ENCODE measurements around the gene ALG6.

Gene ALG6

DNA sequence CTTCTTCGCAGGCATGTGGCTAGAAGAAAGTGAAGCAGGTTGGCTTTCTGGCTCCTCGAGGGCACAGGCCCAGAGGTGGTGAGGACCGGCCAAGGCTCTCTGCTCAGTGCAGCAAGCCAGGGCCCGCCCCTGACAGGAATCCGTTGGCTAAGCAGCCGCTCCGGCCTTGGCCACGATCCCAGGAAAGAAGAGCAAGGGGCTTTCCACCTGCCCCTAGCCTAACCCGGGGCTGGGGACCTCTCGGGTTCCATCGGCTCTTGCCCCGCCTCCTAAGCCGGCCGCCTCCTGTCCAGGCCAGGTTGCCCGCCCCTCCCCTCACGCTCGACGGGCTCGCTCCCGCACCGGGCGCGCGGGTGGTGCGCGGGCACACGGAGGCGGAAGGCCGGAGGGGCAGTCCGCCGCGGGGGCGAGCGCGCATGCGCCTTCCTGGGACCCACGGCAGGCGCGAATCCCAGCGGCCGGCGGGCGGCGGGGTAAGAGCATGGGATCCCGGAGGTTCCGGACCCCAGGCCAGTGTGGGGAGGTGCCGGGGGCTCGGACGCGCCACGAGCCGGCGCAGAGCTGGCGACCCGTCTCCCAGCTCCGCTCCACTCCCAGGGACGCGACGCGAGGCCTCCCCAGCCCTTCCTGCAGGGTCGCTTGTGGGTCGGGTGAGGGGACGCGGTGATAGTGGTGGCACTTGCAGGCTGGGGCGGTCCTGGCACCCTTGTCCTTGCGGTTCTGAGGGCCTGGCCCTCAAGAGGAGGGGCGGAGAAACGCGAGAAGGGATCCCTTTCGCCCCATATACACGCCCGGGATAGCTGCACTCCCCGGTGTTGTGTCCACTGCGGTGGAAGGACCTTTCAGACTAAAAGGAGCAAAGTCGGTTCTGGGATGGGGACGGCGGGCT lies at the start of gene ALG6:
TSS of gene ALG6 (plus strand) at position 413 of the 889 bp plus-strand sequence. CDS start 3,351 bp downstream, outside the sequence.
- DNase-seq (ENCODE audit: low read depth in 2 of 2), result peak; percentile 82 to 85

DNA sequence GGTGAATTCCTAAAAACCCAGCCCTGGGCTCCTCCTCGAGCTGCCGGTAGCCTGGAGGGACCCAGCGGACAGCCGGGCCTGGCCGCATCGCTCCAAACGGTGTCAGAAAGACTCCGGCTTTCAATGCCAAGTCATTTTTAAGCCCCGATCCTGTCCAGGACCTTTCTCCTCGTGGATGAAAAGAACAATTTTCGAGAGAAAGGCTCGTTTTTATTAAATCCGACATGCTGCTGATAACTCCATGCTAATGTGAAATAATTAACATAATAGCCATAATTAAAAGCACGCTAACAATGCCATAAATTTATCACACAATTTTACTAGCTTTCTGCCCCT lies 49.6 kb upstream of the ALG6 start:
- DNase-seq (ENCODE audit: low read depth in 2 of 2), result no peak

DNA sequence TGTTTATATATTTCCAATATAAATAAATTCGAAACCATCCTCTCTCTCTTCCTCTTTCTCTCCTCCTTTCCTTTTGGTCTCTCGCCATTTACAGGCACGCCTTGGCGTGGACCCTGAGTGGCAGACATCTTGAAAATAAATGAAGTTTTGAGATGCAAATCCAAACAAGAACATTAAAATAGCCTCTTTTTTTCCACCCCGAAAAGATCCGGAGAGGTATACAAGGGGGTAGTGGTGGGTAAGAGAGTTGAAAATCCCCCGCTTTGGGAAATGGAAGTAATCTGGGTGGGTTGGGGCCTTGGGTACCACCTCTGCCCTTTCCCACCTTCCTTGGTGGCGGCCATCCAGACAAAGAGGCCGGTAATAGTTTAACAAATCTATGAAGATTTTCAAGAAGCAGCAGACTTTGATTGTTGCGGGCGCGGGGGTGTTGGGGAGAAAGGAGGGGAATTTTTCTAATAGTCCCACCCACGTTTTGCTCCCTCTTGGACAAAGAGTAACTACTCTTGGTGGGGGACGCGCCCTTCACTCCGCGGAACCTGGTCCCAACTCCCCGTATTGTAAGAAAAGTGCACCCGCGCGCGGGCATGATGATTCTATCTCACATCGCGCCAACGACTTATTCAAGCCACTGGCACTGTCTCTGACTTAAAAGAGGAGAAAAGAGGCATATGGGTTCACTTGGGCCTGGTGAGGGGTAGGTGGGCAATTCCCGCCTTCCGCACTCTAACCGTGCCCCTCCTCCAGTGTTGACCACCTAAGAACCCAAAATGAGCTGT lies 49.0 kb upstream of the ALG6 start:
- no peak for DNase-seq (ENCODE audit: low read depth in 2 of 2)

DNA sequence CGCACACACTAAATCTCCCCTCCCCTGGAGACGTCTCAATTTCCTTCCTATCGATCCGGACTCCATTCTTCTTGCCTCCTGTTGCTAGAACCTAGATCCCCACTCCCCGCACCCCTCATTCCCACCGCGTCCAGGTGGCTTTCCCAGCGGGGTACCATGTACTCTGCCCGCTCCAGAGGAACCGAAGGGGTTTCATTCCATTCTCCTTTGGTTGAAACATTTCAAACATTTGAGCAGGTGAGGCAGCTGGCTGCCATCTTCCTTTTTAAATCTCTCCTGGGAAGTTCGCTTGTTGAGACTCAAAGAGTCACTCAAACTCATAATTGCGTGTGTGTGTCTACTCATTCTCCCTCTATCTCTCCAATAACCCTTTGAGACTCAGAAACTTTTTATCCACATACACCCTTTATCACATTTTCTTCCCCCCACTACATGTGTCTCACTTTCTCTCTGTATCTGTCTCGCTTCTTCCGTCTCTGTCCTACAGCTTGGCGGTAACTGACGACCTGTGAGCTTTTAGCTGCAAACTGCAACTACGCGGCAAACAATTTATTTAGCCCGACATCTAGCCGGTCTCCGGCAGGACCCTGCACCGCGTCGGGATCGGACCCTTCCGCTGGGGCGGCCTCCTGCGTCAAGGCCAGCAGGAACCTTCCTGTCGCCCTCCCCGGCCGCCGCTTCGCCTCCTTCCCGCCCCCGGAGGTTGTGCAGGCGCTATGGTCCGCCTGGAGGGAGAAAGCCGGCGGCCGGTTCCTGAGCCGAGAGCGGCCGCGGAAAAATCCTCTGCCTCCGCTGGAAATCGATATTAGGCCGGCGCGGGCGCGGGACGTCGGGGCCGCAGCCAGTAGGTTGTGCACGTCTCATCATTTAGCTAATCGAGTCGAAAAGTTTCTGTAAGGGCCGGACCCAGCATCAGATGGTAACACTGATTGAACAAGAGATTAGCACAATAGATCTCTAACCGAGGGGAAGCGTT lies 48.1 kb upstream of the ALG6 start:
- no peak for DNase-seq (ENCODE audit: low read depth in 2 of 2)

DNA sequence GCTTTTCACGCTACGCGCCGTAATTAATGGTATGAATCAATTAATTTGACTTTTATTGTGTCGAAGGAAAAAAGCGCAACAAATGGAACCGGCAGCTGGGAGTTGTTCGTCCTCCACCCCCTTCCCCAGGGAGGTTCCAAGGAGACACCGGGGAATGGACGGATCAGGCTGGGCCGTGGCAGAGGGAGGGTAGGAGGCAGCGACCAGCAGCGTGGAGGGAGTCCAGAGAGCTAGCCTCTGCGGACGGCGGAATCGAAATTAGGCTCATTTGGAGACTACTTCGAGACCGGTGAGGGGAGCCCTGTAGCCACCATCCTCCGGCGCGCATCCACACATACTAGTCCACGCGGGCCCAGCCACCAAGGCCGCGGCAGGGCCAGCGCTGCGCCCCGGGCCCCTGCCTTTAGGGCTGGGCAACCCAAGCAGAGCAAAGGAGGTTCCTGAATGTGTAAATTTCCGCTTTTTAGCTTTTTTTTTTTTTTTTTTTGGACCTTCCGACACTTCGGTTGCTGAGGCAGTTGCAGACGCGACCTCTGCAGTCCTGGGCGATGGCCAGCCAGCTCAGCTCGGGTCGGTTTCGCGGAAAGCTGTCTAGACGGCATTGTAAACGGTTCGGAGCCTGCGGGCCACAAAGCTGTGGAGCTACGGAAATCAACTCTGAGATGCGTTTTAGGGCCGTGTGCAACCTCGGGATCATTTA lies 47.3 kb upstream of the ALG6 start:
- no peak for DNase-seq (ENCODE audit: low read depth in 2 of 2)

DNA sequence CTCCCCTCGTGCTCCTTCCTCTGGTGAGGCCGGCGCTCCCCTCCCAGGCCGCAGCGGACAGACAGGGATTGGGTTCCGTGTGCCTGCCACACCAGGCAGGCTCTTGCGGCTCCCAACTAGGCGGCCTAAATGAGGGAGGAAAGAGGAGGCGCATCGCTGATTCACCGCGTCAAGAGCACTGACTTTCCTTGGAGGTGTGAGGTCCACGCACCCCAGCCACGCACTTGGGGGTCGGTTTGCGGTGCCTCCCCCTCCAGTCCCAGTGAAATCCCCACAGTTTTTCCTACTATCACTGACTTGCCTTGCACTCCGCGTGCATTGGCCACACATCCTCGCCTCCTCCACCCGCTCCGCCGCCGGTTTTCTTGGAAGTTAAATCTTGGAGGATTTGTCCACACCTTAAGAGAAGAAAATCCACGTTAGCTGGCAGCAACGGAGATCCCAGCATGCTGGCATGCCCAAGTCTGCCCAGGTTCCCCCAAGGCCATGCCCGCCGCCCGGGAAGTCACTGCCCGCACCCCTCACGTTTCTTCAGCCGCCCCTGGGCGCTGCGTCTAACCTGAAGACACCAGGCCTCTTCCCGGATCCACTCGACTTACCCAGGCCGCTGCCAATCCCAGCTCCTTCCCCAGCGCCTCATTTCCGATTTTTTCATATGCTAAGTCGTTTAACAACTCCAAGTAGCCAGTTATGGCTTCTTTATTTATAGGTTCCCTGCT lies 46.2 kb upstream of the ALG6 start:
- DNase-seq (ENCODE audit: low read depth in 2 of 2), result no peak

DNA sequence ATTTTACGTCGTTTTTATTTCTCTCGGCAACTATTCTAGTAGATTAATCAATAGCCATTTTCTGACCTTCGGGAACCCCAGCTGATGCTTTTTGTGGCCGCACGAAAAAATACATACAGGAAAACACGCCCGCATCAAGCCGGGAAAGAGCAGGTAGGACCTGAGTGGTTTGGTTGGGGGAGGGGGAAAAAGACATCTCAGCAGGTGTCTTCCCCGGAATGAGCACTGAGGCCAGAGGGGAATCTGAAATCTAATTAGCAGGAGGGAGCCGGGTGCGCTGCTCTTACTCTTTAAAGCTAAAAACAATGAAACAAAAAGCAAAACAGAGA lies 45.7 kb upstream of the ALG6 start:
- no peak for DNase-seq (ENCODE audit: low read depth in 2 of 2)

DNA sequence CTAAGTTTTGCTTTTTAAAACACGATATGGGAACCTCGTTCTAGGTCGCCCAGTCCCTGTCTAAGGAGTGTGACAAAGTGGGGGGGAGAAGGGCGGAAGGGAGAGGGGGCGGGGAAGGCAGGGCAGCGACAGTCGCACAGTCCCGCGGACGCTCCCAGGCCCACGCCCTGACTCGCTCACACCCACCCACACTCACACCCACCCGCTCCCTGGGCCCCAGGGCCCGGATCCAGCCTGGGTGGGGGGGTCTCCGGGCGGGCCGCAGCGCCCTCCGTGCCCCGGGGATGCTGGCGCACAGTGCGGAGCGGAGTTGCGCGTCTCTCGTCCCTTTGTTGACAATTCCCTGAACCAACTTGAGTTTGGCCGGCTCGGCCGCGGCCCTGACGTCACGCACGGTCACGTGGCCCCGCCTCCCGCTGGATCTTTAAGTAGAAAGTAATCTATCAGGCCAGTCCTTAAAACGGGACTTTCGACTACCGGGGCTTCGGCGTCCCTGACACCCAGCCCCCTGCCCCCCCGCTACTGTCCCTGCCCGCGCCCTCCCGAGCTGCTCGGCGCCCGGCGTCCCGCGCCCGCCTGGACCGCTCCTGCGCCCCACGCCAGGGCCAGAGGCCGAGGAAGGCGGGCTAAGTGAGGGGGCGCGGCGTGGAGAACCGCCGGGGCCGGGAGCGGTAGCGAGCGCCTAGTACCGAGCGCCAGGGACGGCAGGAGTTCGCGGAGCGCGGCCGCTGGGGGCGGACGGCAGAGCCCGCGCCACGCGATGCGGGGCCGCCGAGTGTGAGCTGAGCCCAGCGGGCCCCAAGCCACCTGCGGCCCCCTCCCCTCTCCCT lies 45.1 kb upstream of the ALG6 start, which contains the start of gene FOXD3:
TSS of gene FOXD3 (plus strand) at position 454 of the 830 bp plus-strand sequence. CDS start 492 bp downstream, outside the sequence.
- DNase-seq (ENCODE audit: low read depth in 2 of 2), result no peak

DNA sequence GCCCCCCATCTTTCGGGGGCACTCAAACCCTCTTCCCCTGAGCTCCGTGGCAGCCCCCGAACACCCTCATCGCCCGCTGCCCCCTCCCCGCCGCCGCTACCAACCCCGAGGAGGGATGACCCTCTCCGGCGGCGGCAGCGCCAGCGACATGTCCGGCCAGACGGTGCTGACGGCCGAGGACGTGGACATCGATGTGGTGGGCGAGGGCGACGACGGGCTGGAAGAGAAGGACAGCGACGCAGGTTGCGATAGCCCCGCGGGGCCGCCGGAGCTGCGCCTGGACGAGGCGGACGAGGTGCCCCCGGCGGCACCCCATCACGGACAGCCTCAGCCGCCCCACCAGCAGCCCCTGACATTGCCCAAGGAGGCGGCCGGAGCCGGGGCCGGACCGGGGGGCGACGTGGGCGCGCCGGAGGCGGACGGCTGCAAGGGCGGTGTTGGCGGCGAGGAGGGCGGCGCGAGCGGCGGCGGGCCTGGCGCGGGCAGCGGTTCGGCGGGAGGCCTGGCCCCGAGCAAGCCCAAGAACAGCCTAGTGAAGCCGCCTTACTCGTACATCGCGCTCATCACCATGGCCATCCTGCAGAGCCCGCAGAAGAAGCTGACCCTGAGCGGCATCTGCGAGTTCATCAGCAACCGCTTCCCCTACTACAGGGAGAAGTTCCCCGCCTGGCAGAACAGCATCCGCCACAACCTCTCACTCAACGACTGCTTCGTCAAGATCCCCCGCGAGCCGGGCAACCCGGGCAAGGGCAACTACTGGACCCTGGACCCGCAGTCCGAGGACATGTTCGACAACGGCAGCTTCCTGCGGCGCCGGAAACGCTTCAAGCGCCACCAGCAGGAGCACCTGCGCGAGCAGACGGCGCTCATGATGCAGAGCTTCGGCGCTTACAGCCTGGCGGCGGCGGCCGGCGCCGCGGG lies 44.2 kb upstream of the ALG6 start:
- DNase-seq (ENCODE audit: low read depth in 2 of 2), result no peak

DNA sequence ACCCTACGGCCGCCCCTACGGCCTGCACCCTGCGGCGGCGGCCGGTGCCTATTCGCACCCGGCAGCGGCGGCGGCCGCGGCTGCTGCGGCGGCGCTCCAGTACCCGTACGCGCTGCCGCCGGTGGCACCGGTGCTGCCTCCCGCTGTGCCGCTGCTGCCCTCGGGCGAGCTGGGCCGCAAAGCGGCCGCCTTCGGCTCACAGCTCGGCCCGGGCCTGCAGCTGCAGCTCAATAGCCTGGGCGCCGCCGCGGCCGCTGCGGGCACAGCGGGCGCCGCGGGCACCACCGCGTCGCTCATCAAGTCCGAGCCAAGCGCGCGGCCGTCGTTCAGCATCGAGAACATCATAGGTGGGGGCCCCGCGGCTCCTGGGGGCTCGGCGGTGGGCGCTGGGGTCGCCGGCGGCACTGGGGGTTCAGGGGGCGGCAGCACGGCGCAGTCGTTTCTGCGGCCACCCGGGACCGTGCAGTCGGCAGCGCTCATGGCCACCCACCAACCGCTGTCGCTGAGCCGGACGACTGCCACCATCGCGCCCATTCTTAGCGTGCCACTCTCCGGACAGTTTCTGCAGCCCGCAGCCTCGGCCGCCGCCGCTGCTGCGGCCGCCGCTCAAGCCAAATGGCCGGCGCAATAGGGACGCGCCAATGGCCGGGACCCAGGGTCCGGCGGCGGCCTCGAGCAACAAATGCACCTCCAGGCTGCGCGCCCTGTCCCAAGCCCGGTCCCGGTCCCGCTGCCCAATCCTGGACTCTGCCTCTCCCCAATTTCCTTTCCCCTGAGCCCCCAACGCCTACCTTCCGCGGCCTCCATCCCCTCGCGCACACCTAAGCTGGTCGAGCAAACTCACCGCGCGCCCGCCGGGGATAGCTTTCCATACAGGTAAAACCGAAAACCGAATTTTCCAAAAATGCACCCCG lies 43.3 kb upstream of the ALG6 start:
- DNase-seq (ENCODE audit: low read depth in 2 of 2), result no peak

DNA sequence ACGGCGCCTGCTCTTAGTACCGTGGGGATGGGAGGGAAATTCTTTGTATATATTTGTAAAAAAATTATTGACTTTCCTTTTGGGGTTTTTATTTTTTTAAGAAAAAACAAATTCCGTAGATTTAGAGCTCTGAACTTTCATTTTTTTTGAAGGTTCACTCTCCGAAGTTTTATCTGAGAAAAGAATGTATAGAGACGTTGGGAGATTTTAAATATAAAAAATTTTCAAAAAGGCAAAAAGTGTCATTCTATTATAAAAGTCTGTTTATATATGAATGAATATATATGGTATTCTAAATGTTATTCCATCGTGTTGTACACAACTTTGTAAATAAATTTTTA lies 42.7 kb upstream of the ALG6 start:
- DNase-seq (ENCODE audit: low read depth in 2 of 2), result no peak

DNA sequence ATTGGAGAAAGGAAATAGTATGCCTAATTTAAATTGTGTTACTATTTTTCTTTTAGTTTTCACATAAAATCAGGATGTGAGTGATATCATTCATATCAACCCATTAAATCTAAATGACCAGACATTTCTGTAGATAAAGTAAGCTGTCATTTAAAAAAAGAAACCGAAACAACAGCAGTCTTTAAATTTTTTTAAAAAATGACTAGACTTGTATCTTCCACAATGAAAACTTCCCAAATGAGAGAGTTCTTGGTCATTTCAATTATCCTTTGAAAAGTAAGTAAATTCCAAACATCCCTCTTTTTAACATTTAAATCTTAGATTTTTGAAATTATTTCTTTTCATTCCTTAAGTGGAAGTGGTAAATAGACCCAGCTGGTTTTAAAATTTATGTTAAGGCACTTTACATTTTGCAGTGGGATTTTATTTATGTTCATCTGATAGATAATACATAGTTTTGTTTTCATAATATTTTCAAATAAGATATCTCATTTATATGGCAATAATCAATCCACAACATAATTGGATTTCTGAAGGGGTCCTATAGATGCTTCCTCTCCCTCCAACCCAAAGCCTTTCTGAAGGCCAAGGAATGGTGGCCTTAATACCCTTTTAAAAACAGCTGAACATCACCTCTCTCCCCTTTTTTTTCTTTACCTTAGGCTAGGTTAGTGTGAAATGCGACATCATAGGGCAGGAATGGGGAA lies 42.0 kb upstream of the ALG6 start:
- DNase-seq (ENCODE audit: low read depth in 2 of 2), result no peak

DNA sequence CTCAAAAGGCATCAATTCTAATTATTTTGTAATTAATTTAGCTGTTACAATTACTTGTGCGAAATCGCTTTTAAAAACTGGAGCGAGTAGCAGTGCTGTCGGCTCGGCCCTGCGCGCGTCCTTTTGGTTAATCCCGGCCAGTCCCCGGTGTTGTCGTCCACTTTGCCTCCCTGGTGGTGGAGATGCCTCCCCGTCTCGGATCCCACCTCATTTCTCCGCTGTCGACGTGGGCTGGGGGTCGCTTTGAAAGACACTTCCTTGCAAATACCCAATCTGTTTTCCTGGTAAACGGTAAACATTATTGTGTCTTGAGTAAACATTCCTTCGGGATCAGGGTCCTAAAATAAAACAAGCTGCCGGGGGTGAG lies 41.3 kb upstream of the ALG6 start:
- no peak for DNase-seq (ENCODE audit: low read depth in 2 of 2)

DNA sequence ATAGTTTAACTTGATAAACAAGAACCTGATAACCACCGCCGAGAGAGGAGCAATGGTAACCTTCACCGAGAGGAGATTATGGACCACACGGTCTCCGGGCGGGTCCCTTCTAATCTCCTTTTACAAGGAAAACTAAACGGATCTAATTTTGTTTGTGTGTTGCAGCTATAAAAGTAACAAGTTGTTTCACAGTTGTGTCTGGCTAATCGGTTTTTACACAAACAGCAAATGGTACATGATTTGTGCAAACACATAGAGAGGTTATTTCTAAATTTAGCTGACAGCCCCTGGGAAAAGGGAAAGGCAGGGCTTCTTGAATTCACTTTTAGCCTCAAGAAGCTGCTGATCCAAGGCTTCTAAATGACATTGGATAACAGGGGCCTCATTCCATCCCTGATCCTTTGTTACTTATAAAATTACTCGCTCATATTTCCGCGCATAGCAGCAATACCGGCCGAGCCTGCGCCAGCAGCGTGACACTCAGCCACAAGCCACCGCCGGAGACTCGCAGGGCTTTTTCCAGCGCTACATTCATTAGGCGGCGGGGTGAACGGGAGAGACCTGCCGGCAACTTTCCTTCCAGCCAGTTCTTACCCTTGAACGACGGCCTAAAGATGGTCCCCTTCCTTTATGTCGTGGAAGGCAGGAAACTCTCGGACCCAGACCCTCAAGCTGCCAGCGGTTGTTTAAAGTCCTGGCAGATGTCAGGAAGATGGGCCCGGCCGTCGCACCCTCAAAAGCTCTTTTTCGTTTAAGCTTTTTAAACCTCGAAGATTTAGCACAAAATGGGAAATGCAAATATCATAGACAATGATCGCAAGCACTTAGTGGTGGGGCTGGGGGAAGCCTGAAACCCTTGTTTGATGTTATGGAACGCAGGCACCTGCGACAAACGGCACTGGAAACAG lies 40.7 kb upstream of the ALG6 start:
- no peak for DNase-seq (ENCODE audit: low read depth in 2 of 2)

DNA sequence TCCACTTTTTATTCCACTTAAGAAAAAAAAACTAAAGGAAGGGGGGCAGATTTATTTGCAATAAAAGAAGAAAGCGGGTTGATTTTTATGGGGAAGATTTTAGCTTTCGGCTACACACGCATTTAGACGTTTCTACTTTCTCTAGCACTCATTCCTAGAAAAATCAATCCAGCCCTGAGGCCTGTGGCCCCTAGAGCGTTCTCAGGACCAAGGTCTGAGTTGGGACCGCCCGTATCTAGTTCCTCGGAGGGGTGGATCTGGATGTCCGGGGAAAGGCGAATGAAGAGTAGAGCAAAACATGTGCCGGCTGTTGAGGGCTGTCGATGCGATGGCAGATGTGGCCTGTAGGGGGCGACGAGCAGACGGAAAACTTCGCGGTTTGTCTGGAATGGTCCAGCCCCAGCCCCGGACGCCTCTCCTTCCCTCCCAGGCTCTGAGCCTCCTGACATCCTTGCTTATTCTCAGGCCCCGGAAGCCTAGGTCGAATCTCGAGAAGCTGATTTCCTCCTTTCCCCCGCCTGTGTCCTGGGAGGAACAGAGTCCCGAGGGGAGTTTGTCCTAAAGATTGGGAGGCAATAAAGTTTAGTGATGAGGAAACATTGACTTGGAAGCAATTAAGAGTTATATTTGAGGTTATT lies 39.9 kb upstream of the ALG6 start:
- no peak for DNase-seq (ENCODE audit: low read depth in 2 of 2)

DNA sequence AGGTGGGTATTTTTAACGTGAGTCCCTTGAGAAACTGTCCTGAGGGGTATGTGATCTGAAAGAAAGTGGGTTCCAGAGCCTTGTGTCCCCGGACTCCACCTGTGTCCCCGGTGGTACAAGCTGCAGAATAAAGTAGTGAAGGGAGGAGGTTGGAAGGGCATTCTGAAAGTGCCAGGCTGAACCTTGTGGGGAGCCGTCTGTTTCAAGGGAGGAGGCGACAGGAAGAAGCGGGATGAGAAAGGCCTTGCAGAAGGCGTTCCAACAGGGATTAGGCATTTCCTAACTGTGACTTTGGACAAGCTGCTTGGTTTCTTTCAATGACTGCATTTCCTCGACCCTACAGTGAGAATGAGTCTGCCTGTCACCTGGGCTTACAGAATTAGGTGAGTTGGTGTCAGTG lies 39.3 kb upstream of the ALG6 start:
- no peak for DNase-seq (ENCODE audit: low read depth in 2 of 2)
